A673 (cell line): ENCODE data around the gene TLE4.

Experiments
- EZH2 ChIP-seq: fragments of 200-600 bp; sonication (generic); IDR thresholded peaks from 2 replicates; pipeline ENCODE4 v1.6.1; 2017; ENCODE audit warnings: borderline replicate concordance, low read depth, mild to moderate bottlenecking, mixed read lengths, antibody characterized with exemption, low read length; ENCODE audit not compliant: poor library complexity, severe bottlenecking
- TF ChIP-seq, protein P1 (sequence below): fragments of 300-800, 200-600 bp; sonication (generic); conservative IDR thresholded peaks from 2 replicates; pipeline ENCODE4 v1.5.1; 2017; ENCODE audit warnings: low read depth, mild to moderate bottlenecking, antibody characterized with exemption, low read length, moderate library complexity, mixed read lengths

DNA sequence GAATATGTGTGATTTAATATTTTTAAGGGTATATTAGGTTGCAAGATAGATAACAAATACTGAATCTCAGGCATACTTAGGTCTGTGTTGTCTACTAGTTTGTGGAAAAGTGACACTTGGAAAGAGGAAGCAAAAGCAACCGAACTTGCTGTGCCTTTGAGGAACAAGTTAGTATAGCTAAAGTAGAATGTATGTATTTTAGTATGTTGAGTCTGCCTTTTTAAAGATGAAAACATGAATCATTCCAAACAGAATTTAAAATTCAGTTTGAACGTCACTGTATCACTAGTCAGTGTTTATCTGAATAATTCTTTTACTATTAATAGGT is 12.9 kb downstream of the TLE4 start:
- TF ChIP-seq, protein P1, sequence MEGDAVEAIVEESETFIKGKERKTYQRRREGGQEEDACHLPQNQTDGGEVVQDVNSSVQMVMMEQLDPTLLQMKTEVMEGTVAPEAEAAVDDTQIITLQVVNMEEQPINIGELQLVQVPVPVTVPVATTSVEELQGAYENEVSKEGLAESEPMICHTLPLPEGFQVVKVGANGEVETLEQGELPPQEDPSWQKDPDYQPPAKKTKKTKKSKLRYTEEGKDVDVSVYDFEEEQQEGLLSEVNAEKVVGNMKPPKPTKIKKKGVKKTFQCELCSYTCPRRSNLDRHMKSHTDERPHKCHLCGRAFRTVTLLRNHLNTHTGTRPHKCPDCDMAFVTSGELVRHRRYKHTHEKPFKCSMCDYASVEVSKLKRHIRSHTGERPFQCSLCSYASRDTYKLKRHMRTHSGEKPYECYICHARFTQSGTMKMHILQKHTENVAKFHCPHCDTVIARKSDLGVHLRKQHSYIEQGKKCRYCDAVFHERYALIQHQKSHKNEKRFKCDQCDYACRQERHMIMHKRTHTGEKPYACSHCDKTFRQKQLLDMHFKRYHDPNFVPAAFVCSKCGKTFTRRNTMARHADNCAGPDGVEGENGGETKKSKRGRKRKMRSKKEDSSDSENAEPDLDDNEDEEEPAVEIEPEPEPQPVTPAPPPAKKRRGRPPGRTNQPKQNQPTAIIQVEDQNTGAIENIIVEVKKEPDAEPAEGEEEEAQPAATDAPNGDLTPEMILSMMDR: no peak
- no peak for TF ChIP-seq EZH2
